GM08714 (cell line): ENCODE data around the gene LRRC32.

ENCODE experiments used
- H3K4me3 ChIP-seq: fragments of 200-500 bp; sonication (Bioruptor generic); 2 replicates; pipeline ENCODE4 v1.5.1; 2014; ENCODE audit warnings: mild to moderate bottlenecking, low read length, inconsistent platforms
- ZNF274 ChIP-seq: IDR thresholded peaks from 2 replicates; pipeline ENCODE4 v1.6.1; 2012; ENCODE audit warnings: mild to moderate bottlenecking, low read depth, low read length

Gene LRRC32

DNA sequence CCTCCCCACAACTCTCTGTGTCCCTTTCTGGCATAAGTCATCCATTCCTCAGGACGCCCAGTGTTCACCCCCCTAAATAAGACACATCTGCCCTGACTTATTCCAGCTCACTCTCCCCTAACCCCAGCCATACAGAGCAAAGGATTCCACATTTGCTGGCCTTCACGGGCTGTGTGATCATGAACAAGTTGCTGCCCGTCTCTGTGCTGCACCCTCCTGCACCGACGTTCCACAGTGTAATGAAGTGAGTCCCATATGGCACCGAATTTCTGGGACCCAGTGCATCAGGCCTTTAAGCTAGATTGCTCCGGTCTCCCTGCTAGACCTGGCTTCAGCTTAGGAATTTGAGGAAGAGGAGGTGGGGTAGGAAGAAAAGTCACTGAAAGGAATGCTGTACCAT is 22.4 kb upstream of the LRRC32 start:
- no peak for TF ChIP-seq ZNF274
- H3K4me3 ChIP-seq = no peak overlapping the region

DNA sequence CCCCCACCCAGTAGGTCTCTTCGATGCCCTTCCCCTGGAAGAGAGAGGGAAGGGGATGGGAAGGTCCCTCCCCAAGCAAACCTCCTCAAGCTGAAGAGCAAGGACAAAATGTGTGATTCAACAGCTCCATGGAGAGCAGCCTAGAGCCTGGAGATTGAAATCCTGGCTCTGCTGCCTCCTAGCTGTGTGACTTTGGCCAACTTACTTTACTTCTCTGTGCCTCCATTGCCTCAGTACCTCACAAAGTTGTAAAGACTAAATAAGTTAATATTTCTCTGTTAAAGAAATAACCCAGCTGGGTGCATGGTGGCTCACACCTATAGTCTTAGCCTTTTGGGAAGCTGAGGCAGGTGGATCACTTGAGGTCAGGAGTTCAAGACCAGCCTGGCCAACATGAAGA is 21.1 kb upstream of the LRRC32 start:
- H3K4me3 ChIP-seq = no peak overlapping the region
- TF ChIP-seq ZNF274 = no peak

DNA sequence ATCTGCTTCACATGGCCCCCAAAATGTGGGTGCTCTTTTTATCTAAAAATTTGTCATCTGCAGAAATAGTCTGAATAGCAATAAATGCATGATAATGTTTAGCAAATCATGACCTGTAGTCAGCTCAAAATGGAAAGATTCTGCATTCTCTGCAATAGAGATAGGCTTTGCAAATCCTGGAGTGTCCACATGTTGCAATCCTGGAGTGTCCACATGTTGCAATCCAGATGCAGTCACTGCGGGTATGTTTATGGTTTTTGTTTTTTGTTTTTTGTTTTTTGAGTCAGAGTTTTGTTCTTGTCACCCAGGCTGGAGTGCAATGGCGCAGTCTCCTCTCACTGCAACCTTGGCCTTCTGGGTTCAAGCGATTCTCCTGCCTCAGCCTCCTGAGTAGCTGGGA is 20.2 kb upstream of the LRRC32 start:
- no peak for TF ChIP-seq ZNF274
- no peak overlapping the region for H3K4me3 ChIP-seq

DNA sequence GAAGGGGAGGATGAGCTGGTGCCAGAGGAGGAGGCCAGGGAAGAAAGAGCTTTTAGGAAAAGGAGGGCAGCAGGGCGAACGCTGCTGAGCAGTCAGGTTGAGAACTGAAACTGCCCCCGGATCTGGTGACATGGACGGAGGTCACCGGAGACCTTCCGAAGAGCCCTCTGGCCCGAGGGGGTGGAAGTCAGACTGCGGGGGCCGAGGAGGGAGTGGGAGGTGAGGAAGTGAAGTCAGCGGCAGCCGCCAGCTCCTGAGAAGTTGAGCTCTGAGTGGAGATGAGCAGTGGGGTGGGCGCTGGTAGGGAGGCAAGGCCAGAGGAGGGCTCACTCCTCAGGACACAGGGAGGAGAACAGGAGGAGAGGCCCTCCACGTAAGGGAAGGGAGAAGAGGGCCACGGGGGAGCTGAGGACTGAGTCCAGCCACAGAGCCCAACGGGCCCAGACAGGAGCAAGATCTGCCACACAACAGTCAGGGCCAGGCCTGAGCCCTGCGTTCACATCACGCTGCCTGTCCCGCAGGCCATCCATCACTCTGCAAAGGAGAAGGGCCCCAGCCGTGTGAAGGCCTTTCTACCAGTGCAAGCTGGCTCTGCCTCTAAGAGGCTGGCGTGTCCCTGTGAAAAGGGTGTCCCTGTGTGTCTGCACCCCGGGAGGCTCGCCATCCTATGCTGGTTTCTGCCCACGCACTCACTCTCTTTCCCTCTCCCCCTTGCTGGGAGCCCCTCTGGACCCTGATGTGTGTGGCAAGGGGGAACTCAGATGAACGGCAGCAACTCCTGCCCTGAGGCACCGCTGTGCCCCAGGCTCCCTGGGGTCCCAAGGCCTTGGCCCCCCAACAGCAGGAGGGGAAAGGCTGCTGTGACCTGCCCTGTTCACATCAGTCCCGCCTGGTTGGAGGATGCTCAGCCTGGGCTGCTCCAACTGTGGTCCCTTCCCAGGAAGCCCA is 19.0 kb upstream of the LRRC32 start:
- TF ChIP-seq ZNF274 = no peak
- H3K4me3 ChIP-seq = no peak overlapping the region

DNA sequence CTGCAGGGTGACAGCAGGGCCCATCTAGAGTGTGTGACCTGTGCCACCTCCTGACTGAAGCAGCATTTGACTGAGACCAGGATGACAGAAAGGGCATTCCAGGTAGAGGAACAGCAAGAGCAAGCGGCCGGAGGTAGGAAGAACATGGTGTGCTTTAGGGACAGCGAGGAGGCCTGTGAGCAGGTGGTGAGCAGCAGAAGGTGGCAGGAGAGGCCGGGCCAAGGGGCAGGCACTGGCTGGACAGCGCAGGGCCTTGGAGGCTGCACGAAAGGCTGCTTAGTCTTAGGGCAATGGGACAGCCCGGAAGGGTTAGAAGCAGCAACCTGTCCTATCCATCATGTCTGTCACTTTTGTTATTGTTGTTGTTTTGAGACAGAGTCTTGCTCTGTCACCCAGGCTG is 17.6 kb upstream of the LRRC32 start:
- no peak overlapping the region for H3K4me3 ChIP-seq
- TF ChIP-seq ZNF274 = no peak

DNA sequence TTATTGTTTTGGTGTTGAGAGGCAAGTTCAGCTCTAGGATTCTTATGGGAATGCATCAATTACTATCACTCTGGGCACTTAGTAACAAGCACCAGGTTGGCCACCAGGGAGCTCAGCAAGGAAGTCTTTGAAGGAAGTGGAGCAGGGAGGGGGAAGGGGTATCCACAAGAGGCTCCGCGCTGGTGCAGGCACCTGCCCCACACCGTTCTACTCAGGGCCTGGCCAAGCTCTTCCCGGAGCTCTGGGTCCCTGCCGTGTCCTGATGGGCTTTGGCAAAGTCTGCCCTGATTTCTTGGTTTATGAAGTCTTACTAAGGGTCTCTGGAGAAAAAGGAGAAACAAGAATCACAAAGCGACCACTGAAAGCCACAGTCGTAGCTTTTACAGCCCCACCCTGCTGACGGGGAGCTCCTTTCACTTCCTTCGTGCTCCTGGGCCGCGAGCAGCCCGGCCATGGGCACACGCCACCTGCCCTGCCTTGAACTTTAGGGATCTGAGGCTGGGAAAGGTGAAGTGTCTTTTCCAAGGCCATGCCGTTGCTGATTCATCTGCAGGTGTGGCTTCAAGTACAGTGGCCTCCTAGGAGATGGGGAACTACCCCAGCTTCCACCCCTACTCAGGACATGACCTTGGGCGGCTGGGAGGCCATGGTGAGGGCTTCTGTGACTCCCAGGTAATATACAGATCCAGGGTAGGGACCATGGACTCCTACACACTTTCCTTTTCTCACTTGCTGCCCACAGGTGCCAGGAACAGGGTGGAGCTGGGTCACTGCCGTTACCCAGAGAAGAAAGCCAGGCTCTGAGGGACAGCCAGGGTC is 15.9 kb upstream of the LRRC32 start:
- H3K4me3 ChIP-seq = no peak overlapping the region; the same call in 1 of the 2 replicates

DNA sequence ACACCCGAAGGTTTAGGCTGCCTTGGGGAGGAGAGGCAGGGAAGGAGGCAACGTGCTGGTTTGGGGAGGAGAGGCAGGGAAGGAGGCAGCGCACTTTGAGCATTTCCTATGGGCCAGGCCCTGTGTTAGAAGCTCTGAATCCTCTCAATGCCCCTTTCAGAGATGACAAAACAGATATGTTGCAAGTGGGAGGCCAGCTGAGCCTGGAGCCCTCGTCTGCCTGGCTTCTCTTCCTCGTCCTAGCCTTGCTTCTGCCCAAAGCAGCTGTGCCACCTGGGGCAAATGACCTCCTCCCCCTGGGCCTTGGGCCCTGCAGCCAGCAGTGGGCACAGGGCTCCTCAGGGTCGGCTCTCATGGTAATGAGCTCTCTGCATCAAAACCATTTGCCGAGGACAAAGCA is 15.3 kb upstream of the LRRC32 start:
- no peak for TF ChIP-seq ZNF274
- H3K4me3 ChIP-seq = no peak overlapping the region

More for the DNA sequence above, 15.9 kb upstream of the LRRC32 start:
- TF ChIP-seq ZNF274 = no peak

DNA sequence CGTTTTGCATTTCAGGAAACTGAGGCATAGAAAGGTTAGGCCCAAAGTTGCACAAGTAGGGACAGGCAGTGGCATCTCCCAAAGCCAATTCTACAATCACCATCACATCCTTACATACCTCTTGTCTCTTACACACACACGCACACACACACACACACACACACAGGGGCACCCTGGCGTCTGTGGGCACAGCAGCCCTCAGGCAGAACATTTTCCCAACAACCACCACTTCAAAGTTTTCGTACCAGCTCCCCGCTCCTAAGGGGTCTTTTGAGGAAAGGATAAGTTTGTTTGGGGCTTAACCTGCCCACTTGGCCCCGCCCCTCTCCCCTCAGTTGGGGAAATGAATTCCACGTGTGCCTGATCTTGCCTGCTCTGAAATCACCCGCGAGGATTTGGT is 14.7 kb upstream of the LRRC32 start:
- TF ChIP-seq ZNF274 = no peak
- H3K4me3 ChIP-seq = no peak overlapping the region

DNA sequence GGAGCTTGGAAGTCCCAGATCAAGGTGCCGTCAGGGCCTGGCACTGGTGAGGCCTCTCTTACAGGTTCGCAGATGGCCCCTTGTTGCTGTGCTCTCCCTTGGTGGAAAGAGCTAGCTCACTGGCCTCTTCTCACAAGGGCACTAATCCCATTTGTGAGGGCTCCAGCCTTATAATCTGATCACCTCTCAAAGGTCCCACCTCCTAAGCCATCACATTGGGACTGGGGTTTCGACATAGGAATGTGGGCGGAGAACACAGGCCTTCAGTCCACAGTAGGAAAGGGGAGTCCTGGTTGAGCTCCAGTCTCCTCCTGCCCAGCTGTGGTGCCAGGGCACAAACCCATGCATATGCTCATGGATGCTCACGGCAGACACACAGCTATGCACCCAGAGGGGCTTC is 14.0 kb upstream of the LRRC32 start:
- TF ChIP-seq ZNF274 = no peak
- no peak overlapping the region for H3K4me3 ChIP-seq

DNA sequence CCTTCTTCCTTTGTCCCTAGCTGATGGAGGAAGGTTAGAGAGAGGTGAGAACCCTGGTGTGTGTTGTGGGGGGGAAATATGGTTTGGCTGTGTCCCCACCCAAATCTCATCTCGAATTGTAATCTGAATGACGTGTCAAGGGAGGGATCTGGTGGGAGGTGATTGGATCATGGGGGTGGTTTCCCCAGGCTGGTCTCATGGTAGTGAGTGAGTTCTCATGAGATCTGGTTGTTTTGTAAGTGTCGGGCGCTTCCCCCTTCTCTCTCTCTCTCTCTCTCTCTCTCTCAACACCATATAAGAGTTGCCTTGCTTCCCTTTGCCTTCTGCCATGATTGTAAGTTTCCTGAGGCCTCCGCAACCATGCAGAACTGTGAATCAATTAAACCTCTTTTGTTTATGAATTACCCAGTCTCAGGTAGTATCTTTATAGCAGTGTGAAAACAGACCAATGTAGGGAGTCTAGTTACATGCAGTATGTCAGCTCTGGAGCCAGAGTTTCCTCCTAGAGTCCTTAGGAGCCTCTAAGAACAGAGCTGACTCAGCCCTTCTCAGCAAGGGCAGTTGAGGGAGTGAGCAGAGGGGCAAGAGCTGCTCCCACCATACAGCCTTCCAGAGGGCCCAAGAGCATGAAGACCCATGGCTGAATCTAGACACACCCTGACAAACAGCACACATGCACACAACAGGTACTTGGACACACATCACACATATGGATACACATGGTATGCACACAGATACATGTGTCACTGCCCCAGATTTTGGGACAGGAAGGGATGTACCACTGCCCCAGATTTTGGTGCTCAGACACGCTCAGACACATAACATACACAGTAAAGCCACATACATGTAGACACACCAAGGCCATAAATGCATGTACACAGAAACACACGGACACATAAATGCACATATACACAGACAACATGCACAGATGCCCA is 12.9 kb upstream of the LRRC32 start:
- no peak overlapping the region for H3K4me3 ChIP-seq
- no peak for TF ChIP-seq ZNF274

DNA sequence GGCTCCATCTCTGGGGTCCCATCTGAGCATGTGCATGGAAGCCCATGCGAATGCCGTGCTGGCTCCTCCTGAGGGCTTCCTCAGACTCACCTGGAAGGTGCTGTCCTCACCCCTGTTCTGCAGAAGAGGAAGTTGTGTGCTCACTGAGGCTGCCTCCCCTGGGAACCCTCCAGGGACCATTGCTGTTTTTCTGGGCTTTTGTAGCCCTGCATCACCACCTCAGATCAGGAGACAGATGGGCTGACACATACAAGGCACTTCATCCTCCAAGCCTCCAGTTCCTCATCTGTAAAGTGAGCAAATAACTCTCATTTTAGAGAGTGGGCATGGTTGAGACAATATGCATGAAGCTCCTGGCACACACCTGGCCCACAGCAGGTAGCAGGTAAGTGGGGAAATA is 12.1 kb upstream of the LRRC32 start:
- no peak for TF ChIP-seq ZNF274
- H3K4me3 ChIP-seq = no peak overlapping the region

DNA sequence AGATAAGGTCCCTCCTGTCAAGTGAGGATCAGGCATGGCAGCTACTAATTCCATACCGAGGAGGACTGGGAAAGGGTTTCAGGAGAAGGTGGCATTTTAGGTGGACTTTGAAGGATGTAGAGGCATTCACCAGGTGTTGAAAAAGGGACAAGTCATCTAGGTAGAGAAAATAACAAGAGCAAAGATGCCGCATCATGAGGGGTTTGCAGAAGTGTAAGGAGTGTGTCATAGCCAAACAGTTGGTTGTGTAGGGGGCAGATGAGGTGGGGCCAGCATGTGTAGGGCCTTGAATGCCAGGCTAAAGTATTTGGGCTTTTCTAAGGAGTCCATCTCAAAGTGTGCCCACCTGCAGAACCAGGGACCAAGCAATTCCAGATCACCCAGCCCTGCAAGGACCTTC is 11.6 kb upstream of the LRRC32 start:
- no peak overlapping the region for H3K4me3 ChIP-seq
- no peak for TF ChIP-seq ZNF274

DNA sequence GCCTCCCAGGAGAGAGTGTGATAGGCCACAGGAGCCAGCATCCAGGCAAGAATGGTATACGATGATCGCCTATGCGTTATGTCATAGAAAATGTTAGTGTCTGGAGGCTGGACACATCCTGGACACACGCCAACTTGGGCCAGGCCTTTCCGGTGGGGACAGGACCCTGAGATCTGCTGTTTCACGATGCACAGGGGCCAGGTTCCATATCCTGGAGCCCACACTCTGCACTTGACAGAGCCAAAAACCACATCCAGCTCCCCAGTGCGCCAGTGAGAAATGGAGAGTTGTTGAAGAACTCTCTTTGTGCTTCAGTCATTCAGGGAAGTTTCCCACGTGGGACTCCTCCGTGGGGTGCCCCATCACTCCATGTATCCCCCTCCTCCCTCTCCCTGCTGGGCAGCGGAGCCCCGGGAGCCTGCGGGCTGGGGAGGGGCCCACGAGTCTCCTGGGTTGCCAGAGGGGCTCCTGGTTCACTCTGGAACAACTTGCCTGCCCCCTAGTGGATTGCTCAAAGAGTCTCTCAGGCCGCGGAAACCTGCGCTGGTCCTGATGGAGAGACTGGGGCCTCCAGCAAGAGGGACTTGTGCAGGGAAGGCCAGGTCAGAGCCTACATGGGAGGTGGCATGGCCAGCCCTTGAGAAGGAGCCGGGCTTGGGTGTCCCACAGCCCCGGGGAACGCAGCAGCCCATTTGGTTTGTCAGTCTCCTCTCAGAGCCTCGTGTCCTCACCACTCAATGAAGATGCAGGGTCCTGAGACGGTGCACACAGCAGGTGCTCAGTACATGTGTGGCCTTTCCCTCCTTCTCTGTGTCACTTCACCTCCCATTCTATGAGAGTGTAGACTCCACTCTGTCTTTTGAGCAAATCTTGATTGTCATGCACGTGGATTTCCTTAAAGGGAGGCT is 10.2 kb upstream of the LRRC32 start:
- TF ChIP-seq ZNF274 = no peak
- H3K4me3 ChIP-seq = no peak overlapping the region
